IMR-90 (cell line): ENCODE data around the gene GABBR2. TPM values are rescaled to one million over a fixed set of nuclear protein-coding genes. Genes with fewer than 3 reads are reported as not detected.

Experiments used
- ATAC-seq: fragments of 200-7000 bp; cut with Tn5 transposase; 2 replicates; pipeline ENCODE4 v1.9.1; 2020; ENCODE audit warnings: low read depth, mild to moderate bottlenecking, moderate library complexity
- BruUV-seq: library from RNA; stranded (reverse); fragments of 400-500 nt; replicated peaks from 2 replicates; lab custom pipeline; 2021; lab: Mats Ljungman, UMichigan
- CTCF ChIA-PET: fragments of 300-600 bp; formaldehyde crosslinking; extraction: SDS; loops from one replicate; lab custom pipeline; 2021; ENCODE audit warnings: antibody characterized with exemption; lab: Yijun Ruan, JAX
- POLR2A ChIA-PET: fragments of 300-600 bp; sonication (Branson Sonifier 250); formaldehyde crosslinking; loops from one replicate; lab custom pipeline; 2022; ENCODE audit warnings: antibody characterized with exemption; ENCODE audit not compliant: unreplicated experiment; lab: Charles Lee
- DNase-seq: peaks from one replicate; pipeline ENCODE4 v3.0.0; 2013
- H2AFZ ChIP-seq: replicated peaks from 2 replicates; pipeline ENCODE3; 2013; ENCODE audit warnings: low read length, mild to moderate bottlenecking; ENCODE audit not compliant: poor library complexity
- H2AK5ac ChIP-seq: 2 replicates; pipeline ENCODE4 v1.6.1; 2013; ENCODE audit warnings: low read depth, low read length, inconsistent platforms
- H2AK9ac ChIP-seq: replicated peaks from 2 replicates; pipeline ENCODE3; 2013; ENCODE audit warnings: mild to moderate bottlenecking, low read depth, low read length, moderate library complexity; ENCODE audit not compliant: poor library complexity
- H2BK120ac ChIP-seq: 2 replicates; pipeline ENCODE4 v1.6.1; 2013; ENCODE audit warnings: low read depth, low read length, inconsistent platforms
- H2BK15ac ChIP-seq: 3 replicates; pipeline ENCODE4 v1.6.1; 2013; ENCODE audit warnings: low read depth, low read length, inconsistent platforms
- H2BK20ac ChIP-seq: 2 replicates; pipeline ENCODE4 v1.6.1; 2013; ENCODE audit warnings: low read depth, mild to moderate bottlenecking, inconsistent platforms, low read length, moderate library complexity
- H2BK5ac ChIP-seq: 2 replicates; pipeline ENCODE4 v1.6.1; 2013; ENCODE audit warnings: mild to moderate bottlenecking, low read depth, low read length, inconsistent platforms; ENCODE audit not compliant: poor library complexity, severe bottlenecking
- H3K14ac ChIP-seq: replicated peaks from 2 replicates; pipeline ENCODE4 v1.6.1; 2013; ENCODE audit warnings: low read depth, low read length, inconsistent platforms
- H3K18ac ChIP-seq: 2 replicates; pipeline ENCODE4 v1.6.1; 2013; ENCODE audit warnings: low read depth, low read length, control low read depth
- H3K23ac ChIP-seq: 2 replicates; pipeline ENCODE4 v1.6.1; 2013; ENCODE audit warnings: low read depth, low read length, inconsistent platforms
- H3K27ac ChIP-seq: 2 replicates; pipeline ENCODE4 v1.5.1; 2013; ENCODE audit warnings: mild to moderate bottlenecking, control low read depth, low read length; ENCODE audit not compliant: insufficient read depth
- H3K27me3 ChIP-seq: 2 replicates; pipeline ENCODE4 v1.6.1; 2013; ENCODE audit warnings: low read length; ENCODE audit not compliant: control insufficient read depth, insufficient read depth
- H3K36me3 ChIP-seq: 2 replicates; pipeline ENCODE4 v1.6.1; 2013; ENCODE audit warnings: low read length, mixed read lengths; ENCODE audit not compliant: control insufficient read depth, insufficient read depth
- H3K4ac ChIP-seq: 2 replicates; pipeline ENCODE4 v1.6.1; 2013; ENCODE audit warnings: low read depth, low read length, inconsistent platforms
- H3K4me1 ChIP-seq: 2 replicates; pipeline ENCODE4 v1.6.1; 2013; ENCODE audit warnings: low read length, mixed read lengths; ENCODE audit not compliant: control insufficient read depth, insufficient read depth
- H3K4me2 ChIP-seq: 2 replicates; pipeline ENCODE4 v1.6.1; 2013; ENCODE audit warnings: low read depth, mild to moderate bottlenecking, control low read depth, low read length, moderate library complexity
- H3K4me3 ChIP-seq: 2 replicates; pipeline ENCODE4 v1.5.1; 2013; ENCODE audit warnings: low read depth, mild to moderate bottlenecking, control low read depth, low read length, moderate library complexity; ENCODE audit not compliant: insufficient read depth
- H3K56ac ChIP-seq: 2 replicates; pipeline ENCODE4 v1.6.1; 2013; ENCODE audit warnings: low read length, inconsistent platforms; ENCODE audit not compliant: insufficient read depth; ENCODE audit errors: extremely low read depth
- H3K79me1 ChIP-seq, 2 experiments: 2 replicates each; pipeline ENCODE4 v1.6.1; 2013; ENCODE audit warnings: low read length in 2 of 2, inconsistent platforms in 1 of 2, low read depth in 1 of 2
- H3K9ac ChIP-seq: 2 replicates; pipeline ENCODE4 v1.6.1; 2013; ENCODE audit warnings: low read depth, low read length, control low read depth
- H3K9me1 ChIP-seq: 2 replicates; pipeline ENCODE4 v1.6.1; 2013; ENCODE audit warnings: low read length, inconsistent platforms; ENCODE audit not compliant: insufficient read depth
- H3K9me3 ChIP-seq: 2 replicates; pipeline ENCODE4 v1.6.1; 2013; ENCODE audit warnings: low read length; ENCODE audit not compliant: control insufficient read depth, insufficient read depth
- H4K20me1 ChIP-seq: 2 replicates; pipeline ENCODE4 v1.6.1; 2013; ENCODE audit warnings: low read length, inconsistent platforms; ENCODE audit not compliant: insufficient read depth
- H4K5ac ChIP-seq: 2 replicates; pipeline ENCODE4 v1.6.1; 2013; ENCODE audit warnings: mild to moderate bottlenecking, low read depth, low read length, control low read depth
- H4K8ac ChIP-seq, 2 experiments: 2 replicates each; pipeline ENCODE4 v1.6.1; 2013; ENCODE audit warnings: low read depth in 2 of 2, low read length in 2 of 2, control low read depth in 1 of 2, inconsistent platforms in 1 of 2
- H4K91ac ChIP-seq: 2 replicates; pipeline ENCODE4 v1.6.1; 2013; ENCODE audit warnings: low read depth, low read length, inconsistent platforms; ENCODE audit not compliant: insufficient read depth
- CTCF ChIP-seq: conservative IDR thresholded peaks from 2 replicates; pipeline ENCODE4 v1.5.1; 2012; ENCODE audit warnings: mild to moderate bottlenecking, low read depth, low read length, improper control_type of control experiment
- FOS ChIP-seq: fragments of 150-350 bp; IDR thresholded peaks from 2 replicates; pipeline ENCODE4 v1.6.1; 2016; ENCODE audit warnings: low read depth, low read length
- MAFK ChIP-seq: IDR thresholded peaks from 2 replicates; pipeline ENCODE4 v1.6.1; 2012; ENCODE audit warnings: low read depth, low read length, improper control_type of control experiment
- NFE2L2 ChIP-seq: fragments of 150-350 bp; IDR thresholded peaks from 2 replicates; pipeline ENCODE4 v1.6.1; 2016; ENCODE audit warnings: low read depth, mild to moderate bottlenecking, low read length
- POLR2A ChIP-seq: IDR thresholded peaks from 2 replicates; pipeline ENCODE4 v1.6.1; 2012; ENCODE audit warnings: mild to moderate bottlenecking, low read depth, low read length
- RFX5 ChIP-seq: IDR thresholded peaks from 2 replicates; pipeline ENCODE4 v1.8.0; 2012; ENCODE audit warnings: low read depth, mild to moderate bottlenecking, low read length, moderate library complexity
- USF2 ChIP-seq: fragments of 150-350 bp; IDR thresholded peaks from 2 replicates; pipeline ENCODE4 v1.6.1; 2017; ENCODE audit warnings: mild to moderate bottlenecking, antibody characterized with exemption, low read length, low read depth
- WGBS, 2 experiments: methylation state at CpG; one replicate each; pipeline versions ENCODE4 v1.1.5 to v1.1.7; 2013; ENCODE audit warnings: missing lambda C conversion rate in 2 of 2; ENCODE audit not compliant: insufficient read length in 1 of 2; ENCODE audit errors: extremely low coverage in 2 of 2; 5-methylcytosine and 5-hydroxymethylcytosine counted together
- dilution Hi-C: fragments of 300-500 bp; cut with HindIII; formaldehyde crosslinking; loops from one replicate; pipeline ENCODE4 v1.14.3; 2018; ENCODE audit warnings: low sequenced_read_pairs; ENCODE audit not compliant: unreplicated experiment
- in situ Hi-C: fragments of 300-500 bp; cut with MboI; formaldehyde crosslinking; loops from 3 replicates; pipeline ENCODE4 v1.14.3; 2019; ENCODE audit warnings: low sequenced_read_pairs, inconsistent platforms, mixed read lengths
- intact Hi-C: fragments of 100-400 bp; cut with micrococcal nuclease; formaldehyde crosslinking; loops from 2 replicates; pipeline ENCODE4 v1.10.0; 2022
- polyA plus RNA-seq, 3 experiments: library from polyadenylated mRNA; depleted of rRNA; stranded (reverse); fragments of >200 nt; gene quantifications; 2 replicates each; pipeline ENCODE4 v1.2.3, GENCODE V29; 2012; ENCODE audit warnings: low replicate concordance in 1 of 3
- total RNA-seq: library from RNA; depleted of rRNA; stranded (reverse); fragments of >200 nt; gene quantifications from 2 replicates; pipeline ENCODE4 v1.2.3, GENCODE V29; 2012

Gene GABBR2
- total and polyA plus RNA-seq, 2 of the 4 experiments (the other 2 are of a cell fraction) = 14.2 to 20.3 TPM

- Histone ChIP-seq H4K8ac (no peak overlapping the region), H3K9ac (no peak overlapping the region), H3K4ac (no peak overlapping the region), H3K9me1 (0 out of 2 replicates have a peak, but pooled peaks cover 3% of the 10 kb centered on the region), H3K23ac (no peak overlapping the region), H2BK15ac (no peak overlapping the region), H2AK5ac (no peak overlapping the region), H3K14ac (no peak overlapping the region), H4K20me1 (no peaks in the 10 kb centered on the region), H2AK9ac (no peak overlapping the region), H2BK120ac (no peak overlapping the region), H3K4me2 (no peak overlapping the region), H3K9me3 (no peaks in the 10 kb centered on the region), H3K4me3 (no peak overlapping the region), H3K4me1 (no peaks in the 10 kb centered on the region), H3K27me3 (no peaks in the 10 kb centered on the region), H3K36me3 (peaks cover 19% of the 10 kb centered on the region), H3K79me1 (no peaks in the 10 kb centered on the region), H3K56ac (no peak overlapping the region), H2AFZ (peak overlapping the region; percentile 10), H3K18ac (no peak overlapping the region), H2BK20ac (no peak overlapping the region), H4K5ac (no peak overlapping the region), H3K27ac (no peak overlapping the region), H4K91ac (no peak overlapping the region), H2BK5ac (no peak overlapping the region)
- CTCF ChIA-PET = interaction anchor here (0.6 to 1.5 kb wide), 3 partner anchors 12 to 800 kb away, joined by 3 to 5 read pairs (median 3); no protein-coding TSS in a partner anchor
- 100% methylated on average over 2 of the region's 13 CpGs; no CpG with 5 or more reads in 1 of the 2 experiments for WGBS, 2 experiments
- no peak for DNase-seq
- intact Hi-C loops (no loop called here), in situ Hi-C loops (no loop called here), dilution Hi-C loops (no loop called here)
- ATAC-seq = no peak
- POLR2A ChIA-PET = no interaction called here
- TF ChIP-seq CTCF (no peak), RFX5 (no peak), USF2 (no peak), POLR2A (no peak), MAFK (no peak), FOS (no peak), NFE2L2 (no peak)
- BruUV-seq = no TSS peak
Observed at GRCh38 chr9:98302938-98303632, 405.6 kb downstream of the GABBR2 start.
